B cell (primary cell): Measurements from ENCODE around the gene MLH1. TPM values are rescaled to one million over a fixed set of nuclear protein-coding genes. Genes with fewer than 3 reads are reported as not detected.

Experiments used
- ATAC-seq: fragments of 200-7000 bp; cut with Tn5 transposase; one replicate; pipeline ENCODE4 v1.10.0; 2021; ENCODE audit warnings: low read depth, mild to moderate bottlenecking, moderate number of reproducible peaks, moderate library complexity
- CTCF ChIA-PET: fragments of 350-600 bp; sonication (Branson Sonifier 250); formaldehyde crosslinking; loops from one replicate; lab custom pipeline; 2021; ENCODE audit warnings: antibody characterized with exemption, inconsistent platforms; lab: Charles Lee
- POLR2A ChIA-PET: fragments of 350-600 bp; sonication (Branson Sonifier 250); formaldehyde crosslinking; loops from one replicate; lab custom pipeline; 2021; ENCODE audit warnings: antibody characterized with exemption; lab: Charles Lee
- DNase-seq: peaks from one replicate; pipeline ENCODE4 v3.0.0; 2013
- H2AFZ ChIP-seq: 2 replicates; pipeline ENCODE4 v1.6.1; 2012; ENCODE audit warnings: mild to moderate bottlenecking, low read depth, low read length; ENCODE audit not compliant: insufficient read depth, poor library complexity, severe bottlenecking
- H3K27ac ChIP-seq, 2 donors: 1 replicate in 1 of 2; 2 replicates in 1 of 2; pipeline ENCODE4 v1.5.1; 2012 to 2013; ENCODE audit warnings: low read length in 2 of 2, mild to moderate bottlenecking in 2 of 2, moderate library complexity in 1 of 2
- H3K27me3 ChIP-seq, 4 experiments: fragments of 200-600 bp in 1 of 4; sonication (generic) in 1 of 4; replicated peaks in 1 of 4; 1 replicate in 2 of 4; 2 replicates in 2 of 4; pipeline versions ENCODE4 v1.6.1 to v1.7.0; 2013 to 2016; ENCODE audit warnings: low read length in 3 of 4, mild to moderate bottlenecking in 2 of 4, mixed read lengths in 1 of 4, moderate library complexity in 1 of 4; ENCODE audit not compliant: insufficient read depth in 4 of 4, control insufficient read depth in 3 of 4; ENCODE audit errors: control extremely low read depth in 1 of 4
- H3K36me3 ChIP-seq, 2 experiments: replicated peaks in 1 of 2; 1 replicate in 1 of 2; 2 replicates in 1 of 2; pipeline versions ENCODE4 v1.6.1 to v1.7.1; 2013; ENCODE audit warnings: low read length in 1 of 2; ENCODE audit not compliant: insufficient read depth in 2 of 2, control insufficient read depth in 1 of 2; ENCODE audit errors: control extremely low read depth in 1 of 2, extremely low read depth in 1 of 2
- H3K4me1 ChIP-seq, 2 donors: fragments of 200-600 bp in 1 of 2; sonication (generic) in 1 of 2; 1 replicate in 1 of 2; 2 replicates in 1 of 2; pipeline versions ENCODE4 v1.5.1 to v1.6.1; 2013 to 2017; ENCODE audit warnings: low read length in 2 of 2; ENCODE audit not compliant: control insufficient read depth in 2 of 2, insufficient read depth in 2 of 2
- H3K4me2 ChIP-seq: replicated peaks from 2 replicates; pipeline ENCODE3; 2012; ENCODE audit warnings: mild to moderate bottlenecking, low read depth, low read length; ENCODE audit not compliant: poor library complexity, severe bottlenecking
- H3K4me3 ChIP-seq, 5 experiments: fragments of 200-600 bp in 1 of 5; sonication (generic) in 1 of 5; 1 replicate in 3 of 5; 2 replicates in 2 of 5; pipeline versions ENCODE4 v1.5.1 to v1.7.0; 2011 to 2016; ENCODE audit warnings: low read length in 4 of 5, mild to moderate bottlenecking in 4 of 5, low read depth in 2 of 5, control low read depth in 1 of 5, moderate library complexity in 1 of 5; ENCODE audit not compliant: insufficient read depth in 1 of 5; ENCODE audit errors: control extremely low read depth in 1 of 5, extremely low read depth in 1 of 5
- H3K79me2 ChIP-seq: fragments of 200-600 bp; sonication (generic); one replicate; pipeline ENCODE4 v1.6.0; 2016; ENCODE audit warnings: low read length; ENCODE audit not compliant: control insufficient read depth, insufficient read depth
- H3K9ac ChIP-seq: fragments of 200-600 bp; sonication (generic); 2 replicates; pipeline ENCODE4 v1.6.1; 2017; ENCODE audit warnings: mild to moderate bottlenecking, low read length, moderate library complexity
- H3K9me3 ChIP-seq, 3 donors: one replicate each; pipeline versions ENCODE4 v1.6.1 to v1.7.1; 2013; ENCODE audit warnings: low read length in 2 of 3; ENCODE audit not compliant: control insufficient read depth in 2 of 3, insufficient read depth in 1 of 3; ENCODE audit errors: control extremely low read depth in 1 of 3
- H4K20me1 ChIP-seq: 2 replicates; pipeline ENCODE4 v1.6.0; 2012; ENCODE audit warnings: mild to moderate bottlenecking, low read length; ENCODE audit not compliant: insufficient read depth, control insufficient read depth, poor library complexity, severe bottlenecking
- H3K27ac Mint-ChIP-seq: one replicate; pipeline ENCODE4 v1.8.0; 2021; ENCODE audit warnings: mixed read lengths
- H3K27me3 Mint-ChIP-seq: one replicate; pipeline ENCODE4 v1.8.0; 2021; ENCODE audit warnings: mixed read lengths
- H3K4me1 Mint-ChIP-seq: one replicate; pipeline ENCODE4 v1.8.0; 2021; ENCODE audit warnings: mixed read lengths
- H3K4me3 Mint-ChIP-seq: one replicate; pipeline ENCODE4 v1.8.0; 2021; ENCODE audit warnings: mixed read lengths
- H3K9me3 Mint-ChIP-seq: one replicate; pipeline ENCODE4 v1.8.0; 2022; ENCODE audit warnings: mixed read lengths; ENCODE audit not compliant: insufficient read depth
- EZH2 ChIP-seq: IDR thresholded peaks from 2 replicates; pipeline ENCODE4 v1.6.1; 2012; ENCODE audit warnings: borderline replicate concordance, low read depth, mild to moderate bottlenecking, moderate library complexity, low read length; ENCODE audit not compliant: insufficient read depth, poor library complexity, severe bottlenecking
- WGBS: methylation state at CpG from one replicate; pipeline ENCODE4 v1.1.5; 2013; ENCODE audit warnings: missing lambda C conversion rate; ENCODE audit not compliant: insufficient coverage; 5-methylcytosine and 5-hydroxymethylcytosine counted together
- intact Hi-C: fragments of 100-400 bp; cut with micrococcal nuclease; formaldehyde crosslinking; loops from one replicate; pipeline ENCODE4 v1.10.0; 2022
- polyA plus RNA-seq: library from polyadenylated mRNA; depleted of rRNA; stranded (reverse); fragments of >200 nt; gene quantifications from 2 replicates; pipeline ENCODE4 v1.2.3, GENCODE V29; 2012
- total RNA-seq, 2 donors: library from RNA; stranded (reverse); fragments of 120-200 nt in 1 of 2; gene quantifications; 1 replicate in 1 of 2; 2 replicates in 1 of 2; pipeline versions ENCODE4 v1.2.3 to v1.2.4, GENCODE V29; 2013 to 2022
- TF ChIP-seq, protein P1 (sequence below): fragments of 200-600 bp; IDR thresholded peaks from one replicate; pipeline ENCODE4 v1.8.0; 2022; ENCODE audit warnings: antibody characterized with exemption, mild to moderate bottlenecking

MLH1 gene
- total and polyA plus RNA-seq, 2 donors (not counting 1 experiment from before 2014, with no cell fraction given) = 22.4 to 38.5 TPM

DNA sequence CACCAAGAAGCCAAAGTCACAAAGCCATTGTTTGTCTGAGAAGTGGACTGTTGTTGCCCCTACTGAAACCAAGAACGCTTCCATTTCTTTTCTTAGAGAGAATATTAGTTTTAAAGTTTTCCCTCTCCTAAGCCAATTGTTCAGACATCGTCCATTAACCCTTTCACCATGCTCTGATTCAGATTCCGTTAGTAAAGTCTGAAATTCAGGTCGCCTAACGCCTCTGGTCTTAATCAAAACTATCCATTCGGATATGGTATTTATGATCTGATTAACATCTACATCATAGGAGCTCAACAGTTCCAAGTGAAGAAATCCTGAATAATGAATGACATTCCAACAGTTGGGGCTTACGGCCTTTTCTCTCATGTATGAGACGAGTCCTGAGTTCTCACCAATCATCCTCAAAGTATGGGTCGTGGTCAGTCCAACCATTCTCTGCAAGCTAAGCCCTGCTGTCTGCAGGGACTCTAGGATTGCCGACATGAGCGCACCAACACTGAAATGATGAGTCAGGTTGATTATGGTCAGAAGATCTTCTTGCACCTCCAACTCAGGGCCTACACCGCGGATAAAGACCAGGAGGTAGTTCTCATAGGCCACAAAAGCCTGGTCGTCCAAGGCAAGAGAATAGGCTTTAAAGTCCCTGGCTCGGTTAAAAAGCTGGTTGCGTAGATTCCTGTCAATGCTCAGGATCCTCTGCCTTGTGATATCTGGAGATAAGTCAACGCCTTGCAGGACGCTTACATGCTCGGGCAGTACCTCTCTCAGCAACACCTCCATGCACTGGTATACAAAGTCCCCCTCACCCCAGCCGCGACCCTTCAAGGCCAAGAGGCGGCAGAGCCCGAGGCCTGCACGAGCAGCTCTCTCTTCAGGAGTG lies 1.2 kb upstream of the MLH1 start:
- H3K36me3 ChIP-seq = peaks cover 0 to 21% of the 10 kb centered on the region in 2 experiments
- H4K20me1 ChIP-seq = no peaks in the 10 kb centered on the region
- Mint-ChIP-seq H3K4me3 (no peak overlapping the region), H3K4me1 (peaks cover 46% of the 10 kb centered on the region), H3K9me3 (no peaks in the 10 kb centered on the region), H3K27ac (no peak overlapping the region), H3K27me3 (no peaks in the 10 kb centered on the region)
- H3K4me3 ChIP-seq = peak overlapping the region; percentile 67 to 86 (median 76)
- DNase-seq (no peak), ATAC-seq (no peak)
- POLR2A ChIA-PET = interaction anchor here (0.9 to 1.8 kb wide), 10 partner anchors 22 to 1173 kb away, joined by 3 to 12 read pairs (median 4); partner anchors contain the start of gene TRANK1
- peak overlapping the region; percentile 97 to 98 for H3K27ac ChIP-seq
- H3K79me2 ChIP-seq = peaks cover 65% of the 10 kb centered on the region
- peak overlapping the region; percentile 76 for H2AFZ ChIP-seq
- peaks cover 49 to 56% of the 10 kb centered on the region in 2 donors for H3K4me1 ChIP-seq
- intact Hi-C loops = loop anchor here (1.0 to 5.0 kb wide), 3 partner anchors 35 to 99 kb away; partner anchors contain the start of gene TRANK1
- CTCF ChIA-PET = interaction anchor here (0.7 to 3.8 kb wide), 11 partner anchors 11 to 123 kb away, joined by 3 to 25 read pairs (median 6); no protein-coding TSS in a partner anchor
- peak overlapping the region; percentile 78 for H3K9ac ChIP-seq
- WGBS = 2% methylated on average over 18 of the region's 24 CpGs
- H3K9me3 ChIP-seq = no peaks in the 10 kb centered on the region
- no peaks in the 10 kb centered on the region for H3K27me3 ChIP-seq
- peak overlapping the region; percentile 89 for H3K4me2 ChIP-seq
- TF ChIP-seq, protein P1, sequence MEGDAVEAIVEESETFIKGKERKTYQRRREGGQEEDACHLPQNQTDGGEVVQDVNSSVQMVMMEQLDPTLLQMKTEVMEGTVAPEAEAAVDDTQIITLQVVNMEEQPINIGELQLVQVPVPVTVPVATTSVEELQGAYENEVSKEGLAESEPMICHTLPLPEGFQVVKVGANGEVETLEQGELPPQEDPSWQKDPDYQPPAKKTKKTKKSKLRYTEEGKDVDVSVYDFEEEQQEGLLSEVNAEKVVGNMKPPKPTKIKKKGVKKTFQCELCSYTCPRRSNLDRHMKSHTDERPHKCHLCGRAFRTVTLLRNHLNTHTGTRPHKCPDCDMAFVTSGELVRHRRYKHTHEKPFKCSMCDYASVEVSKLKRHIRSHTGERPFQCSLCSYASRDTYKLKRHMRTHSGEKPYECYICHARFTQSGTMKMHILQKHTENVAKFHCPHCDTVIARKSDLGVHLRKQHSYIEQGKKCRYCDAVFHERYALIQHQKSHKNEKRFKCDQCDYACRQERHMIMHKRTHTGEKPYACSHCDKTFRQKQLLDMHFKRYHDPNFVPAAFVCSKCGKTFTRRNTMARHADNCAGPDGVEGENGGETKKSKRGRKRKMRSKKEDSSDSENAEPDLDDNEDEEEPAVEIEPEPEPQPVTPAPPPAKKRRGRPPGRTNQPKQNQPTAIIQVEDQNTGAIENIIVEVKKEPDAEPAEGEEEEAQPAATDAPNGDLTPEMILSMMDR = no peak
- TF ChIP-seq EZH2 = no peak
